GDM1 (cell line): ENCODE results near the gene OSTC.

Experiments
- DNase-seq: peaks from one replicate; lab custom pipeline; 2025; lab: John Stamatoyannopoulos, UW

The OSTC gene

DNA sequence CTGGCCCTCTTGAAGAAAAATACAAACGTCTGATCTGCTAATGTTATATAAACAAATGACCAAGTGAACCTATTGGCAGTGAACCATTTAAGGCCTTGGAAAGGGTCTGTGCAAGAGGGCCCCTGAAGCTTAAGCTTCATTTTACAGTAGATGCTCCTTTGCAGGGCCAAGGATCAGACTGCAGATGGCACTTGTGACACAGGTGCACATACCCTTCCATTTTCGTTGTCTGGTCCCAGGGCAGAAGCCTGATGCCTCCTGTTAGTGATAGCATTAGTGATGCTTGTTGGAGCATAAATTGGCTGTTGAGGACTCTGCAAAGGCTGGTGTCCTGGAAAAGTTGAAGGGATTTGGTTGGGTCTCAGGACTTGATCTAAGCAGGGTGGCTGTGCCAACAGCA is 65.9 kb downstream of the OSTC start:
- no peak for DNase-seq

DNA sequence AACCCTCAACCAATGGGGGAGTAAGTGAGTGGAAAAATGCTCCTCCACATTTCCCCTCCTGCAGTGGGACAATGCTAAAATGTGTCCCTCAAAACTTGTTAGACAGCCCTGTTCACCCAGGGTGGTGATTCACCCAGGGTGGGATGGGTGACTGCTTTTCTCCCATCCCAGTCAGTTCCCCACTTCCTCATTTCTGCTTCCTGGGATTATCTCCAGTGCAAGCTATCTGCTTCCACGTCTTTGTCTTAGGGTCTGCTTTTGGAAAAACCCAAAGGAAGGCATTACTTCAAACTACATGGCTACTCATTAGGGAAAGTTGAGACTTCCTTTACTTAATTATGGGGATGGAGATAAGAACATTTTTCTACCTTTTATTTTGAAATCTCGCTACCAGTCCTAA is 67.0 kb downstream of the OSTC start:
- no peak for DNase-seq
